Common myeloid progenitor, CD34-positive (primary cell): ENCODE results near the gene EHD3.

Source experiments
- CTCF ChIA-PET: fragments of 350-600 bp; sonication (Branson Sonifier 250); formaldehyde crosslinking; loops from one replicate; lab custom pipeline; 2021; ENCODE audit warnings: antibody characterized with exemption; lab: Charles Lee
- POLR2A ChIA-PET: fragments of 350-600 bp; sonication (Branson Sonifier 250); formaldehyde crosslinking; loops from one replicate; lab custom pipeline; 2021; ENCODE audit warnings: antibody characterized with exemption; lab: Charles Lee
- DNase-seq, 3 donors: peaks; one replicate each; pipeline versions ENCODE4 v3.0.0 to v3.0.0-alpha.2; 2013
- H3K27ac ChIP-seq, 2 experiments: 1 replicate in 1 of 2; 2 replicates in 1 of 2; pipeline ENCODE4 v1.7.0; 2013; ENCODE audit warnings: inconsistent platforms in 2 of 2, low read length in 2 of 2, mild to moderate bottlenecking in 2 of 2, low read depth in 1 of 2, moderate library complexity in 1 of 2; ENCODE audit not compliant: severe bottlenecking in 2 of 2, insufficient read depth in 1 of 2, poor library complexity in 1 of 2
- H3K27me3 ChIP-seq, 5 experiments: replicated peaks in 2 of 5; 1 replicate in 3 of 5; 2 replicates in 2 of 5; pipeline versions ENCODE4 v1.6.1 to v1.7.0; 2013; ENCODE audit warnings: low read length in 4 of 5, mild to moderate bottlenecking in 2 of 5, moderate library complexity in 2 of 5, inconsistent platforms in 1 of 5; ENCODE audit not compliant: insufficient read depth in 5 of 5, control insufficient read depth in 4 of 5
- H3K36me3 ChIP-seq, 4 experiments: 1 replicate in 2 of 4; 2 replicates in 2 of 4; pipeline versions ENCODE4 v1.6.1 to v1.7.0; 2013; ENCODE audit warnings: low read length in 3 of 4, control low read depth in 1 of 4, mild to moderate bottlenecking in 1 of 4; ENCODE audit not compliant: control insufficient read depth in 4 of 4, insufficient read depth in 4 of 4
- H3K4me1 ChIP-seq, 4 experiments: 1 replicate in 3 of 4; 2 replicates in 1 of 4; pipeline versions ENCODE4 v1.6.1 to v1.7.1; 2013; ENCODE audit warnings: low read length in 3 of 4, mild to moderate bottlenecking in 3 of 4, control low read depth in 1 of 4, inconsistent platforms in 1 of 4, moderate library complexity in 1 of 4; ENCODE audit not compliant: control insufficient read depth in 4 of 4, insufficient read depth in 4 of 4; ENCODE audit errors: control extremely low read depth in 1 of 4
- H3K4me3 ChIP-seq, 7 experiments: 1 replicate in 4 of 7; 2 replicates in 3 of 7; pipeline versions ENCODE4 v1.5.1 to v1.7.0; 2013; ENCODE audit warnings: mild to moderate bottlenecking in 7 of 7, low read length in 6 of 7, moderate library complexity in 6 of 7, inconsistent platforms in 2 of 7, low read depth in 2 of 7, control low read depth in 1 of 7; ENCODE audit not compliant: insufficient read depth in 4 of 7, control insufficient read depth in 1 of 7; ENCODE audit errors: extremely low read depth in 1 of 7
- H3K9me3 ChIP-seq, 5 experiments: 1 replicate in 4 of 5; 2 replicates in 1 of 5; pipeline versions ENCODE4 v1.6.1 to v1.7.1; 2013; ENCODE audit warnings: low read length in 4 of 5, mild to moderate bottlenecking in 2 of 5, inconsistent platforms in 1 of 5, low read depth in 1 of 5, moderate library complexity in 1 of 5; ENCODE audit not compliant: control insufficient read depth in 4 of 5, insufficient read depth in 2 of 5; ENCODE audit errors: control extremely low read depth in 1 of 5
- WGBS: methylation state at CpG from one replicate; pipeline ENCODE4 v1.1.5; 2013; ENCODE audit not compliant: insufficient coverage; 5-methylcytosine and 5-hydroxymethylcytosine counted together

The EHD3 gene

DNA sequence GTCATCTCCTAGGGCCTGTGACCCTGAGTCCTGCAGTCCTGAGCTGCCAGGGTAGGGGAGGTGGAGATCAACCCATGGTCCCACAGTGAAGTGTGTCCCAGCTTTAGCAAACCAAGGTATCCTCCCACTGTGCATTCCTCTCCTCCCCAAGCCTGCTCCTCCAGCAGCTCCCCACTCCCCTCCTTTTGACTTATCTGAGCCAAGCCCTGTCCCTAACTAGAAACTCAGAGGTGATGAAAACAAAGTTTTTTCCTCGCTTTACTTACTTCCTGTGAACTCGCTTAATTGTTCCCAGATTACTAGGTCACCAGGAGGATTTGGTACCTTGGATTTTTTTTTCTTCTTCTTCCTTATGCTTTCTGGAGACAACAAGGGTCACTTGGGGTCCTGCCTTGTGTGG lies 80.8 kb downstream of the EHD3 start:
- Histone ChIP-seq H3K27ac (no peak overlapping the region), H3K36me3 (no peaks in the 10 kb centered on the region), H3K9me3 (no peaks in the 10 kb centered on the region), H3K4me1 (peaks cover 18 to 45% (median 33%) of the 10 kb centered on the region in 4 experiments), H3K4me3 (no peak overlapping the region), H3K27me3 (no peaks in the 10 kb centered on the region)
- no peak for DNase-seq
- 94% methylated on average over 2 of the region's 2 CpGs for WGBS
- POLR2A ChIA-PET = no interaction called here
- CTCF ChIA-PET = no interaction called here

DNA sequence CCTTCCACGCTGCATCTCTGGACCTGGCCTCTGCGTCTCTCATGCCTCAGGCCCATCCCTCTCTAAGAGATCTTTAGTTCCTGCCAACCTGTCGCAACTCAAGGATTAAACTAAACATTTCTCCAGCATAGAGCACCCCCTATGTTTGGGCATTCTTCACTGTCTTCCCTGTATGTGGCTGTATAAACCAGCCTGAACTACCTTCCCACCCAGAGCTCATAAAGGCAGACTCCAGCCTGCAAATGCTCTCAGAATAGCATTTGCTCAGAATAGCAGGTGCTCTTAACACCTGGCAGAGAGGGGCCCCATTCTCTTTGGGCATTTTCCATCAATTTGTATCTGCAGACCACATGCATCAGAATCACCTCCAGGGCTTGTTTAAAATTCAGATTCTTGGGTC lies 83.4 kb downstream of the EHD3 start:
- no peak overlapping the region for H3K27ac ChIP-seq
- POLR2A ChIA-PET = no interaction called here
- H3K9me3 ChIP-seq = no peaks in the 10 kb centered on the region
- WGBS = 44% methylated on average over 3 of the region's 3 CpGs
- CTCF ChIA-PET = interaction anchor here (1.5 kb wide), 1 partner anchor 16 kb away, joined by 4 read pairs; no protein-coding TSS in a partner anchor
- H3K4me3 ChIP-seq = no peak overlapping the region
- H3K36me3 ChIP-seq = no peaks in the 10 kb centered on the region
- H3K4me1 ChIP-seq = peaks cover 22 to 51% (median 44%) of the 10 kb centered on the region in 4 experiments
- no peak for DNase-seq
- H3K27me3 ChIP-seq = no peaks in the 10 kb centered on the region

DNA sequence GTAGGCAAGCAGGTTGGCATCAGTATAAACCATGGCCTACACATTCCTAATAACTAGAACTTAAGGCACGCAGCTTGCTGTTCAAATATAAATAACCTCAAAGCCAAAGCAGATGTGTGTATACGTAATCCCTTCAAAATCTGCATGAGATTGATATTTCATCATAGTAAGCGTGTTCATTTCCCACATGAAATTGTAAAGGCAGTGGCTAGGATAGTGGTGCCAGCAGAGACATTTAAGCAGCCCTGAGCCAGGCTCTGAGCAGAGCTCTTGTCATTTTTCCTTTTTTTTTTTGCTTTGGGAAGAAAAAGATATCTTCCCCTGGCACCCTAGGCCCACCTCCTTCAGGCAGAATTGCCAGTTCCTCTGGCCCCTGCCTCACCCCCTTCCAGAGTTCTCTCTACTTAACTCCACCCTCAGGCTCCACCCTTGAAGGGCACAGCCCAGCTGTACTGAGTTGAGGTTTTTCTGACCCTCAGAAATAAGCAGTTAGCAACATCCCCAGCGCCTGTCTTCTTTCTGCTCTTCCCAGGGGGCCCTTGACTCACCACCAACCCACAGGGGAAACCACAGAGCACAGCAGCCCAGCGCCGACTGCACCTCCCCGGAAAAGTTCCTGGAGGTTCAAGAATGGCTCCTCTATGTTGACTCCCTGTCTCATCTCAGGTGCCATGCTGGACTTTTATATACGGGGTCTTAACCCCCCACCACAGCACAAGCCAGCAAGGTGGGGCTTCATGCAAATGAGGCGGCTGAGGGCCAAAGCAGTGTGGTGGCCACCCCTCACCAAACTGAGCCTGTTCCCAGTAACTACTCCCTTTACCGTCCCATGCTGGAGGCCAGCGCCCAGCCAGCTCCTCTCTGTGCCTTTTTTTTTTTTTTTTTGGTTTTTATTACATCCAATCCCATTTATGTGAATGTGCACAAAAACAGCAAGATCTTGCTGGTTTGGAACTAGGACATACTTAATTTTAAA lies 84.7 kb downstream of the EHD3 start:
- Histone ChIP-seq H3K27ac (peak overlapping the region in 1 of 2 experiments; percentile 29), H3K9me3 (no peaks in the 10 kb centered on the region), H3K4me1 (peaks cover 23 to 61% (median 52%) of the 10 kb centered on the region in 4 experiments), H3K27me3 (no peaks in the 10 kb centered on the region), H3K4me3 (peak overlapping the region in 5 of 7 experiments; percentile 4 to 46 (median 38)), H3K36me3 (no peaks in the 10 kb centered on the region)
- ChIA-PET POLR2A (no interaction called here), CTCF (interaction anchor here (0.6 to 1.8 kb wide), 2 partner anchors 11 to 90 kb away, joined by 3 to 7 read pairs; no protein-coding TSS in a partner anchor)
- peak; percentile 54 to 83 (median 80) for DNase-seq
- WGBS = 46% methylated on average over 3 of the region's 11 CpGs
